ENCODE measurements around the gene PRKCB.

The PRKCB gene

DNA sequence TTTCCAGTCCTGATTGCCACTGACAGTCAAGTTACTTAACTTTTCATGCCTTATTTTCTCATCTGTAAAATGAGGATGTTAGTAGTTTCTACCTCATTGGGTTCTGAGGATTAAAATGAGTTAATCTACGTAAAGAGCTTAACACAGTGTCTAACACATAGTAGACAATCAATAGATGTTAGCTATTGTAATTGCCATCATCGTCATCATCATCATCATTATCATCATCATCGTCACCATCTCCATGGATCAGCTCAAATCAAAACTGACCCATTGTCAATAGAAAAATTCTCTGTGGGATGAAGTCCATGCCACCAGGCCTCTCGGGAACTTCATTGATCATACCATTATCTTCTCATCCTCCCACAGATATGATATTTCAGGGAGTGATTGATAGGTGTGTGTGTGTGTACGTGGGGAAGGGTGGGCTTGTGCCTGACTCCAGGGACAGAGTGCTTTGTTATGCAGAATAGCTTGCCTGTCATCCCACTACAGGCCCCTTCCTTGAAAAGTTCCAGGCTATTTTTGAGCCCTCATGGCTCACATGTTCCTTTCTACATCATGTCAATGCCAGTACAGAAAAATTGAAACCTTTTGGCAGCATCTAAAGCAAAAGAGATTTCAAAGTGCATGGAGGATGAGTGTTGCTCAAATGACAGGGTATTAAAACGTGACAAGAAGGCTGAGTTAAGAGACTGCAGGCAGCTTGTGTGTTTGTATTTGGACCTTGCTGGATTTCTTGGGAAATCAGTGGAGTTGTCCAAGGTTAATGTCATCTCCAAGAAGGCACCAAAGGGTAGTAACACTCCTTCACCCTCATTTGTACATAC is 133.9 kb downstream of the PRKCB start:
- DNase-seq = no peak

DNA sequence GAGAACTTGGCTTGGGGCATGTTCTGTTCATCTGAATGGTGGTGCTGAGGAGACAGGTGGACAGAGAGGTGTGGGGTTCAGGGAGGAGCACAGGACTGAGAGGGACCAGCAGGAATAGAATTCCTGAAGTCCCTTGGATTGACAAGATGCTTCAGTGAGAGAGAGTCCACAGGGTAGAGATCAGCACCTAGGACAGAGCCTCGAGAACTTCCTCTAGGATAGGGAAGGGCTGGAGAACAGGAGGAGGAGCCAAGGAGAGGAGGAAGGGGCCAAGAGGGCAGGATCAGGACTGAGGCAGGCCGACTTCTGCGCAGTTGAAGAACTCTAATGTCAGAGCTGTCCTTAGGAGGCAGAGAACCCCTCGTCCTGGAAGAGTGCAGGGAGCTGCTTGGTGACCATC is 138.4 kb downstream of the PRKCB start:
- DNase-seq = no peak

DNA sequence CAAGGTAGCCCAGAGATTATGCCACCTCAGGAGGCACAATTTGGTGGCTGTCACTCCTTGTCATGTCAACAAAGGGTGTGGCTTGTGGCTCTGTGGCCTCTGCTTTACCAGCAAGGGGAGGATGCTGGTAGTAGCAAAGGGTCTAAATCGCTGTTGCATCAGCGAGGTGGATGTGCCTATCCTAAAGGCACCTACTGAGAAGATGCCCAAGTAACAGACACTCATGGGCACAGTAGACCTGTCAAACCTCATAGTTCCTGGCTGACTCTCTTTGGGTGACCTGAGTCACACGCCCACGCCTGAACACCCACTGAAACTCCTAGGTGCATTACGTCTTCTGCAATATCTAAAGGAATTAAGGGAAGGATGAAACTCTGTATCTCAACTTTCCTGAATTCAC is 139.5 kb downstream of the PRKCB start:
- no peak for DNase-seq

DNA sequence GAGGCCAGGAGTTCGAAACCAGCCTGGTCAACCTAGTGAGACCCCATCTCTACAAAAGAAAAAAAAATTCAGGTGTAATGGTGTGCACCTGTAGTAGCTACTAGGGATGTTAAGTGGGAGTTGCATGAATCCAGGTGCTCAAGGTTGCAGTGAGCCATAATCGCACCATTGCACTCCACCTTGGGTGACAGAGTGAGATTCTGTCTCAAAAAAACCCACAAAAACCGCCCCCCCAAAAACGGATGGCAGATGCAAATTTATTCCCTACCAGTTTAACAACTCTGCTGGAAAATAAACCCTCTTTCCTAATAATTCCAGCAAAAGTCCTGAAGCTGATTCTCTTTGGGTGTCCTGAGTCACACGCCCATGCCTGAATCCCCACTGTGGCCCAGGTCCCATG is 140.3 kb downstream of the PRKCB start:
- no peak for DNase-seq

DNA sequence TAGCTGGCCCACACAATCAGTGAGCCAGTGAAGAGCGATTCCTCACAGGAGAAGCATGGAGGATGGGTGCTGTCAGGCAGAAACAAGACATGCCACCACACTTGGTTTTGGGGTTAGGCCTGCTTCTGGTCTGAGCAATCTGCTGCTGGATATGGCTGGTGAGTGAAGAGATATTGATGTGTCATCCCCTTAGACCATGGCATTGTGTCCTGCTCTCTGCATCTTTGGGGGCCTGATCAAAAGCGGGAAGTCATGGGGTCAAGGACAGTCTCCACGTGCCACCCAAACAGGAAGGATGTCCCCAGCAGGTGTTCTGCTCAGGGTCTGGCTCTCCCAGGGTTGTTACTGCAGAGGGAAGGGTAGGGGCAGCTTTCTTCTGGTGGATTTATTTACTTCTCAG is 140.7 kb downstream of the PRKCB start:
- no peak for DNase-seq

DNA sequence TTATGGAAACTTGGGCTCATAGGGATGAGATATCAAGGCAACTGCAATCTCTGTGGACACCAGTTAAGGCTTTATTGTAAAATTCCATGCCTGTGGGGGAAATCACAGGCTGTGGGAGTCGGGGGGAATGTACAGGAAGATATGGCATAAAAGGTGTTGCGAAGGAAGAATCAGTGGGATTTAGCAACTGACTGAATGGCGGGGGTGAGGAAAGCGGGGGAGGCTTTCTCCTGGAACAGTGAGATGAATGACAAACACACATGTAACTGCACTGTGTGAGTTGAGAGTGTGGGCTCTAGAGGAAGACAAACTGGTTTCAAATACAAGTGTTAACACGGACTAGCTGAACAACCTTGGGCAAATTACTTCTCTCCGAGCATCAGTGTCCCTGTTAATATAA is 143.7 kb downstream of the PRKCB start:
- no peak for DNase-seq

DNA sequence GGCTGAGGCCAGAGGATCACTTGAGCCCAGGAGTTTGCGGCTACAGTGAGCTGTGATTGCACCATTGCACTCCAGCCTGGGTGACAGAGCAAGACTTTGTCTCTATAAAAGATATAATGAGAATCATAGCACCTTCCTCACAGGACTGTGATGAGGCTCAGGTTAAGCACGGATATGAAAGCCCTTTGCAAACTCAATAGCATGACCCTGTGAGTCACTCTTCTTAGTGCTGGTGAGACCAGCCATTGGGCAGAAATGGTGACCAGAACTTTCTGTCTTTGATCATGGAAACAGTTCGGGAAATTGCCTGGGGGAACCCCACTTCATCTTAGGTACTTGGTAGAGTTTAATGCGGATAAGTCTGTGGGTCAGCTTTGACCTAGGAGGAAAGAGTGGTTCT is 144.2 kb downstream of the PRKCB start:
- DNase-seq = no peak

DNA sequence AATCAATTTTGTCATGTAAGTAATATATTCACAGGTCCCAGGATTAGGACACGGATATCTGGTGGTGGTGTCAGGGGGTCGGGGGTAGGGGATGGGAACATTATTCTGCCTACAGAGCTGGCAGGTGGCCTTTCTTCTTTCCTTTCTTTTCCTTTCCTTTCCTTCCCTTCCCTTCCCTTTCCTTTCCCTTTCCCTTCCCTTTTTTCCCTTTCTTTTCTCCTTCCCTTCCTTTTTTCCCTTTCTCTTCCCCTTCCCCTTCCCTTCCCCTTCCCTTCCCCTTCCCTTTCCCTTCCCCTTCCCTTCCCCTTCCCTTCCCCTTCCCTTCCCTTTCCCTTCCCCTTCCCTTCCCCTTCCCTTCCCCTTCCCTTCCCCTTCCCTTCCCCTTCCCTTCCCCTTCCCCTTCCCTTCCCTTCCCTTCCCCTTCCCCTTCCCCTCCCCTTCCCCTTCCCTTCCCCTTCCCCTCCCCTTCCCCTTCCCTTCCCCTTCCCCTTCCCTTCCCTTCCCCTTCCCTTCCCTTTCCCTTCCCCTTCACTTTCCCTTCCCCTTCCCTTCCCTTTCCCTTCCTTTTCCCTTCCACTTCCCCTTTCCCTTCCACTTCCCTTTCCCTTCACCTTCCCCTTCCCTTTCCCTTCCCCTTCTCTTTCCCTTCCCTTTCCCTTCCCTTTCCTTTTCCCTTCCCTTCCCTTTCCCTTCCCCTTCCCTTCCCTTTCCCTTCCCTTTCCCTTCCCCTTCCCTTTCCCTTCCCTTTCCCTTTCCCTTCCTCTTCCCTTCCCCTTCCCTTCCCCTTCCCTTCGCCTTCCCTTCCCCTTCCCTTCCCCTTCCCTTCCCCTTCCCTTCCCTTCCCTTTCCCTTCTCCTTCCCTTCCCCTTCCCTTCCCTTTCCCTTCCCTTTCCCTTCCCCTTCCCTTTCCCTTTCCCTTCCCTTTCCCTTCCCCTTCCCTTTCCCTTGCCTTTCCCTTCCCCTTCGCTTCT is 145.9 kb downstream of the PRKCB start:
- no peak for DNase-seq

DNA sequence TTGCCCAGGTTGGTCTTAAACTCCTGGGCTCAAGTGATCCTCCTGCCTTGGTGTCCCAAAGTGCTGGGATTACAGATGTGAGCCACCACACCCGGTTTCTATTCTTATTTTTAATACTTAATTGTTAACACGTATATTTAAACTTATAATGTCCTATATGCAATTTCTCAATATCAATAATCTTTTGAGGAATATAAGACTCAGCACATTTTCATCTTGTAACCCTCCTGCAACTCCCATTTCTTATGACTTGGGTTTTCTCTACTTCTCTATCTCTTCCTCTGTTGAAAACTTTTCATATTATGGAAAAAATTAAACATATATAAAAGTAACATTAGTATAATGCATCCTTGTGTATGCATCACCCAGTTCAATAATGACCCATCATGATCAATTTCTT is 150.7 kb downstream of the PRKCB start:
- no peak for DNase-seq

DNA sequence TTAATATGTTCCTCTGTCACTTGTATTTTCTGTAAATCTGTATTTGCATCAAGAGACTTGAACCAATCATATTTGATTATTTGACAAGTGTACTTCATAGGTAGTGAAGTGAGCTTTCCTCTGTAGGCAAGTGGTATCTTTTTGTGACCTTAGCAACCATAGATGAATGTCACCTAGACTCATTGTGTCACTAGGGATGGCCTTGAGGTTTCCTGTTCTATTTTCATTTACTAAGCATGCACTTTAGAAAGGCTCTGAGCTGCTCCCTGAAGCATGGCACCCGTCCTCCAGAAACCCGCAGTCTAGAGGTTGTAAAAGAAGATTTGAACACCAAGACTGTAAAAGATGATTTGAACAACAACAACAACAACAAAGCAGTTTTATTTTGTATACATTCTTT is 151.7 kb downstream of the PRKCB start:
- no peak for DNase-seq

DNA sequence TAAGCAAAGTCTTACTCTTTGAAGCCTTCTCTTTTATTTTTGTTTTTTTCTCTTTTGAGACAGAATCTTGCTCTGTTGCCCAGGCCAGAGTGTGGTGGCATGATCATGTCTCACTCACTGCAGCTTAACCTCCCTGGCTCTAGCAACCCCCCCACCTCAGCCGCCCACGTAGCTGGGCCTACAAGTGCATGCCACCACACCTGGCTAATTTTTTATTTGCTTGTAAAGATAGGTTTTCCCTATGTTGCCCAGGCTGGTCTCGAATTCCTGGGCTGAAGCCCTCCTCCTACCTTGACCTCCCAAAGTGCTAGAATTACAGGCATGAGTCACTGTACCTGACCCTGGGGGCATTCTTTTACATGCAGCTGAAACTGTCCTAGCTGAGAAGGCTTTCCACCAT is 154.7 kb downstream of the PRKCB start:
- no peak for DNase-seq

DNA sequence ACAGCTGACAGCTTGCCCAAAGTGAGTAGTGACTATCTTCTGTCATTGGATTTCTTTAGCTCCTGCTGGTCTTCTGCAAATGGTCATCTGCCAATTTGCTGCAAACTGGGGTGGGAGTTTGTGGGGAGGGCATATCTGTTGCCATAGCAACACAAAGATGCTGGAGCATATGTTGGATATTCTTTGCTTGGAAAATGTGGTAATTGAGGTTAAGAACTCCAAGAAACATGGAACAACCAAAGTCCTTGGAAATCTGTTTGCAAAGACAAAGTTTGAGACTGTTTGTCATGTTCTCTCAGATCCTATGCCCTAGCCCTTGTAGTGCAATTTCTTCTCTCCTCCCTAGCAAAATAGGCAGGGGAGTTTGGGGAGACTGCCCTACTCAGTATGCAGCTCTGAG is 155.3 kb downstream of the PRKCB start:
- DNase-seq = no peak

DNA sequence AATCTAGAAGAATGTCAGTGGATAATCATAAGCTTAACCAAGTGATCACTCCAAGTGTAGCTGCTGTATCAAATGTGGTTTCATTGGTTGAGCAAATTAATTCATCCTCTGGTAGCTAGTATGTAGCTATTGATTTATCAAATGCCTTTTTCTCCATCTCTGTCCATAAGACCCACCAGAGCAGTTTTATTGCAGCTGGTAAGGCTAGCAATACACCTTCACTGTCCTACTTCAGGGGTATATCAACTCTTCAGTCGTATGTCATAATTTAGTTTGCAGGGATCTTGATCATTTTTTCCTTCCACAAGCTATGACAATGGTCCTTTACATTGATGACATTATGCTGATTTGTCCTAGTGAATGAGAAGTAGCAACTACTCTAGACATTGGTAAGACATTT is 158.8 kb downstream of the PRKCB start:
- no peak for DNase-seq

DNA sequence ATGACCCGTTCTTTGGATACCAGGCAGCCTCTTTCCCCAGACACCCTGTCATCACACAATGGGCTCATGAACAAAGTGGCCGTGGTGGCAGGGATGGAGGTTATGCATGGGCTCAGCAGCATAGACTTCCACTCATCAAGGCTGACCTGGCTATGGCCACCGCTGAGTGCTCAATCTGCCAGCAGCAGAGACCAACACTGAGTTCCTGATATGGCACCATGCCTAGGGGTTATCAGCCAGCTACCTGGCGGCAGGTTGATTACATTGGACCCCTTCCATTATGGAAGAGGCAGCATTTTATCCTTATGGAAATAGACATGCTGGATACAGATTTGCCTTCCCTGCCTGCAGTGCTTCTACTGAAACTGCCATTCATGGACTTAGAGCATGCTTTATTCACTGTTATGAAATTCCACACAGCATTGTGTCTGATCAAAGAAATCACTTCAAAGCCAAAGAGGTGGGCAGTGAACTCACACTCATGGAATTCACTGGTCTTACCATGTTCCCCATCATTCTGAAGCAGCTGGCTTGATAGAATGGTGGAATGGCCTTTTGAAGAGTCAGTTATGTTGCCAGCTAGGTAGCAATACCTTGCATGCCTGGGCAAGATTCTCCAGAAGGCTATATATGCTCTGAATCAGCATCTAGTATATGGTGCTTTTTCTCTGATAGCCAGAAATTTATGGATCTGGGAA is 160.6 kb downstream of the PRKCB start:
- no peak for DNase-seq

DNA sequence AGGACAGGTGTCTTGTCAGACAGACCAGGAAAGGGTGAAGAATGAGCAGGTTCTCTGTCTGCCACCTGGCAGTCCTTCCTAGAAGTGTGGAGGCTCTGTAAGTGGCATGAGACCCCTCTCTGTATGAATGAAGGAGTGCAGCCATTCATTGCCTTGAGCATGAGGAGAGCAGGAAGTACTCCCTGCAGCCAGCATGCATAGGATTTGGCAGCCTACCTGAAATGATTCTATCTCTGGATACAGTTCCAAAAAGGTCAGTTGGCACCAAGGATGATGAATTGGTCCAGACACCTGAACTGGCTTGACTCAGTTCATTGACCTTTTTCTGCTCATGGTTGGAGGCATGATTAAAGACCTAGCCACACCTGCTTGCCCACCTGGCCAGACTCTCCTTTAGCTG is 163.0 kb downstream of the PRKCB start:
- DNase-seq = no peak

DNA sequence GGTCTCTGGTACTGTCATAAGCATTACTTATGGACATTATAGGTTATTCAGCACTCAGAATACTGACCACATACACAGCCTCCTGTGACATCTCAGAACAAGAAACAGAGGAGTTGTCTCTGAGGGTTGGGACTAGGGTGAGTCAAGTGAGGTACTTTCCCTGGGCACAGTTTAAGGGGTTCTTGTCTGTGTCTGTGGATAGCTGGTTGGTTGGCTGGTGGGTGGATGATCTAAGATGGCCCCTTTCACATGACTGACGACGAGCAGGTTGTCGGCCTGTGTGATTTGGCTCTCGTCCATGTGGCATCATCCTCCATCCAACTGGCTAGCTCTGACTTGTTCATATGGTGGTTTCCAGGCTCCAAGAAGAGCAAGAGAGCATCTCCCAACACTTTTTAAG is 163.9 kb downstream of the PRKCB start:
- DNase-seq = peak in 2 of 4 experiments; percentile 7 to 12

DNA sequence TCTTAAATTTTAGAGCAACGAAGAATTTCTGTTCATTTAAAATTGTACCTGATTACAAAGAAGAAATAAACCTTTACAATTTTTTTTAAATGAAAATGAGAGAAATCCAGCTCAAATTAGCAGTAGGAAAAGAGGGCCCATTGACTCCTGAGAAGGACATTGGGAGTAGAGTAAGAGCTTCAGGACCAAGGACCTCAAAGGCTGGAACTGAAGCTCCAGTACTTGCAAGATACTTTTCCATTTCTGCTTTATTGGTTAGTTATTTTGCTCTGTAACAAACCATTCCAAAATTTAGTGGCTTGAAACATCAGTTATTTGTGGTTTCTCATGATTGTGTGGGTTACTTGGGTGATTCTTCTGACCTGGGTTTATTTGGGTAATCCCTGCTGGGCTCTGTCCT is 165.9 kb downstream of the PRKCB start:
- no peak for DNase-seq

DNA sequence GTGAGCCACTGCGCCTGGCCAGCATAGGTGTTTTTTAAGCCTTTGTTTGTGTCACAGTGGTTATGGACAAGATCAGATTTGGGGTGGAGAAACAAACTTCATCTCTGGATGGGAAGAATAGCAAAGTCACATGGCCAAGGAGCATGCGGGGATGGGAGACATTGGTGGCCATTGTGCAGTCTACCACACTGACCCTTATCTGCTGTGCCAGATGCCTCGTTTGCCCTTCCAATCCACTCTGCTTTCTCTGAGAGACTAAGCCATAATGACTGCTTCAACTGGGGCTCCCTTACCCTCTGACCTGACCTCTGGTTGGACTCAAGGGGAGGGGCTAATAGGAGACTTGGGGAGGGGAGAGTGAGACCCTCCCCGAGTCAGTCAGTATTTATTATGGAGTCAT is 166.8 kb downstream of the PRKCB start:
- DNase-seq = no peak

DNA sequence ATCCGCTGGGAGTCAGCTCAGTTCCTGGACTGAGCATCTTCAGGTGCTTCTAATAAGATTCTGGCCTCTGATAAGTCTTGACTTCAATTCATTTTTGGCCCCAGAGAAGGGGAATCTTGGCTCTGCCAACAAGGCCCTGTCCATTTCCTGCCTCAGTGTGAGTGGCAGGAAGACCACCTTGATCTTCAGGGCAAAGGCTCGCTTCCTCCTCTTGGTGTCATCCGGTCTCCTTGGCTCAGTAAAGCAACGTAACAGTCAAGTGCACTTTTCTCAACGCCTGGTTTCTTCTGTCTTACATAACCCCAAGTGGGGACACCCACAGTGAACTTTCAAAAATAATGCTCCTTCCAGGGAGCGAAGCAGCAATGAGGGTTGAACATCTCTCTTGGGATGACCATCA is 169.8 kb downstream of the PRKCB start:
- no peak for DNase-seq

DNA sequence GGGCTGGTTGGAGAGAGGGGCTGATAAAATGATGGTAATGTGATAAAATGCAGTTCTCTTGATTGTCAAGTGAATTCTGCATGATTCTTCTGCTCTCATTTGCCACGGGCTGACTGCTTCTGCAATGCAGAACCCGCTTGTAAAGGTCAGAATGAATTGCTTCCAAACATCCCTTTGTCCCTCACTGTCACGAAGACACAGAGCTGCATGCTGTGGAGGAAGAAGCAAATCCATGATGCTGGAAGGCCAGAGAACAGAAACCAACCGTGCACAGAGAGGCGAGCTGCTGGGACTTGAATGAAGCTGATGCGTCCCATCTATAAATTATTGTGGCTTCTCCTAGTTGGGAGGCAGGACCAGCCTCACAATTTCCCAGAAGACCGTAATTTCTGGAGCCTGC is 171.6 kb downstream of the PRKCB start:
- DNase-seq = no peak

DNA sequence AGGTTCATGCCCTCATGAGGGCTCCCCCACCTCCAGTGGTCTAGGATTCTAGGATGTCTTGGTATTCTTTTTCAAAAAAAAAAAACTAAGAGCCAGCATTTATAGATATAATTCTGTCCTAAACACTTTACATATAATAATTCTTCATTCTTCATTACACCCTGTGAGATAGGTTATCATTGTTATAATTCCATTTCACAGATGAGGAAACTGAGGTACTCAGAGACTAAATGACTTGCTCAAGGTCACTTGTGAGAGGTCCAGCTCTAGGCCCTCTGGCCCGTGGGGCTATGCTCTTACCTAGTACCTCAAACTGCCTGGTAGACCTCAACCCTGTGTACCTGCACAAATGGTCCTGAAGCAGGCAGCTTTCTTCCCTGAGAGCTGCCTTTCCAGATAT is 172.2 kb downstream of the PRKCB start:
- DNase-seq = no peak

DNA sequence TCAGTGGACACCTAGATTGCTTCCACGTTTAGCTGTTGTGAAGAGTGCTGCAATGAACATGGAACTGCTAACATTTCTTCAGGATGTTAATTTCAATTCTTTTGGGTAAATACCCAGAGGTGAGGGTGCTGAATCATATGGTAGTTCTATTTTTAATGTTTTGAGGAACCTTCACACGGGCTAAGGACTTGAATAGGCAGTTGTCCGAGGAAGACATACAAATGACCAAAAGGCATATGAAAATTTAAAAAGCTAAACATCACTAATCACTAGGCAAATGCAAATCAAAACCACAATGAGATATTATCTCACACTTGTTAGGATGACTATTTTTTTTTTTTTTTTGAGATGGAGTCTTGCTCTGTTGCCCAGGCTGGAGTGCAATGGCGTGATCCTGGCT is 173.3 kb downstream of the PRKCB start:
- no peak for DNase-seq

DNA sequence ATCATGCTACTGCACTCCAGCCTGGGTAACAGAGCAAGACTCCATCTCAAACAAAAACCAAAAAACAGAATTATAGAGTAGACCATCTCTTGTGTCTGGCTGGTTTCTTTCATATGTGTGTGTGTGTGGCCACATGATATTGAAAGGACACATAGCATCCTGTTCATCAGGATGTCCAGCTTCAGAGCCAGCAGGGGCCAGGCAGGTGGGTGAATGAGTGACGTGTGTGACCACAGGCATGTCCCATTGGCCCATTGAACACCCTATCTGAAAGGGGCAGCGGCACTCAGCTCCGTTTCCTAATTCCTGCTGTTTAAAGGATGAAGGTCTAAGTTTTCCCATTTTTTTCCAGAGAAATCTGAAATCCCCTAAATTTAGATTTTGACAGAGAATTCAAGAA is 174.2 kb downstream of the PRKCB start:
- no peak for DNase-seq
